GM19395 (cell line): ENCODE results near the gene PSMG3.
"Not testable (repeated sequence)": the region's sequence is repeated elsewhere in the genome, so short reads cannot be mapped to it uniquely, and the experiment has no call there.

Experiments
- ATAC-seq: cut with Tn5 transposase; IDR thresholded peaks from one replicate; pipeline ENCODE4 v1.9.1; 2021; ENCODE audit warnings: mild to moderate bottlenecking, moderate library complexity; ENCODE audit not compliant: unreplicated experiment

PSMG3 gene

DNA sequence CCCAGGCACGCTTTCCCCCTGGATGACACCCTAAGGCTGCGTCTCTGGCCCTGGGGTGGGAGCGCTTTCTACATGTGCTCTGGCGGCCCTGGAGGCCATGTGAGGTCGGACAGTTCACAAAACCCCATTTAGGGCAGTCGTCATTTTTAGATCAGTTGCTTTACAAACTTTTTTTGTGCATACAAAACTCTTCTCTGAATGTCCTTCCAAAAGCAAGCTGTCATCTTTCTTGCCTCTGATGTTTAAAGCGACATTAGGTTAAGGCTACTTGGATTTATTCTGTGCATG lies 33.4 kb downstream of the PSMG3 start:
- ATAC-seq, result no peak

DNA sequence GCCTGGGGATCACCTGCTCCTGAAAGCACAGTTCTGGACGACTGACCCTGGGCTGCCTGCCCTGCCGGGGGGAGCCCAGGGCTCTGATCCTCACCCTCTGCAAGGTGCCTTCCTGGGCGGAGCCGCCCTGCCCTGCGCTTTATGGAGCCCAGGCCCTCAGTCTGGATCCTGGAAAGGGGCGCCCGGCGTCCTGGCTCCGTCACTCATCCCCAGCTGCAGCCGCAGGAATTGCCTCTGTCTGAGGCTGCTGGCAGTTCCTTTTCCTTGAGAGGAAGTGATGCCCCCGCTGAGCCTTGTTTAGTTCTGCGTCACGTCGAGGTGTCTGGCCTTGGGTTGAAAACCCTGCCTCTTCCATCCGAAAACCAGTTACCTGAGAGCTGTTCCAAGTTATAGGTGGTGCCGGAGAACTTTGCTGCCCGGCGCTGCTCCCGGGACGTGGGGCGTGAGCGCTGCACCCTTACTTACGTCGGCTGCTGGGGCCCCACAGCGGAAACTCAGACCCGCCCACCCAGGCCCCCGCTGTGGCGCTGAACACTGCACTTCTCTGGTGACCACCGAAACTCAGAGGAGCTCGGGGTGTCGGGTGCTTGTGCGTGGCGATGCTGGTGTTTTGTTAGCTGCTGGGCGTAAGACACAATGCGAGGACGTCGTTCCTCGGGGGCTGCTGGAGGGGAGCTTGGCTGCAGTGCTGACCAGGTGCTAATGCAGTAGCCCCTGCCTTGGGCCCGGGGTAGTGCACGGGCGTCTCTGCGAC lies 34.0 kb downstream of the PSMG3 start:
- ATAC-seq, result no peak

DNA sequence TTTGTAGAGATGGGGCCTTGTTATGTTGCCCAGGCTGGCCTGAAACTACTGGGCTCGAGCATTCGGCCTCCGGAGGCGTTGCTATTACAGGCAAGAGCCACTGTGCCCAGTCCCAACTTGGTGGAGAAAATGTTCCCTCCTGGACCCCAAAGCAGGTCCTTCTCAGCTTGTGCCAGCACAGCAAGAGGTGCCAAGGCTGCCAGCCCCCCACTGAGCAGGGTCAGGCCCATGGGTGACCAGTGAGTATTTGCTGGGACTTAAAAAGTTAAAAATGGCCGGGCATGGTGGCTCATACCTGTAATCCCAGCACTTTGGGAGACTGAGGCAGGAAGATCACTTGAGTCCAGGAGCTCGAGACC lies 34.8 kb downstream of the PSMG3 start:
- no peak for ATAC-seq

DNA sequence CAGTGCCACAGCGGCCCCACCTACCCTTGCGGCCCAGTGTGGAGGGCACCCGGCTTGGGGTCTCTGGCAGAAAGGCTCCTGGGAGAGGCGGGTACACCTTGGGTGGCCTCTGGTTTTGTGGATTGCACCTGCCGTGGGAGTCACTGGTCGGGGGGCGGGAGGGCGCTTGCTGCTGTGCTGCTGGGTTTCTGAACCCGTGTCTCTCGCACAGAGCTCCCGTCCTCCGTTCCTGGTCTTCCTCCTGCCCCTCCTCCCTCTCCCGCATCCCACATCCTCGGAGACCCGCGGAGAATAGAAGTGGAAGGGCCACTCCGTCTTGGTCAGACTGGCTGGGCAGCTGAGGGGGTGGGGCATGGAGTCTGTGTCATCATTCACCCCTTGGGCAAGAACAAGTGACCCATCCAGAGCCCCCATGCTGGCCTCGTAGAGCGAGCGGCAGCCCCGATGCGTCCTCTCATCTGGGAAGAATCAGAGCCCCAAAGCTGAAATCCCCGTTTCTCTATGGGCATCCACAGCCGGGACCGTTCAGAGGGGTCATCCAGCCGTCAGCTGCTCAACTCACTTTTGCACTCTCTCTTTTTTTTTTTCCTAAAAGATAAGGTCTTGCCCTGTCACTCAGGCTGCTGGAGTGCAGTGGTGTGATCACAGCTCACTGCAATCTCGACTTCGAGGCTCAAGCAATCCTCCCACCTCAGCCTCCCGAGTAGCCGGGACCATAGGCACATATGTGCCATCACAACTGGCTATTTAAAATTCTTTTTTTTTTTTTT lies 35.3 kb downstream of the PSMG3 start:
- no peak for ATAC-seq

DNA sequence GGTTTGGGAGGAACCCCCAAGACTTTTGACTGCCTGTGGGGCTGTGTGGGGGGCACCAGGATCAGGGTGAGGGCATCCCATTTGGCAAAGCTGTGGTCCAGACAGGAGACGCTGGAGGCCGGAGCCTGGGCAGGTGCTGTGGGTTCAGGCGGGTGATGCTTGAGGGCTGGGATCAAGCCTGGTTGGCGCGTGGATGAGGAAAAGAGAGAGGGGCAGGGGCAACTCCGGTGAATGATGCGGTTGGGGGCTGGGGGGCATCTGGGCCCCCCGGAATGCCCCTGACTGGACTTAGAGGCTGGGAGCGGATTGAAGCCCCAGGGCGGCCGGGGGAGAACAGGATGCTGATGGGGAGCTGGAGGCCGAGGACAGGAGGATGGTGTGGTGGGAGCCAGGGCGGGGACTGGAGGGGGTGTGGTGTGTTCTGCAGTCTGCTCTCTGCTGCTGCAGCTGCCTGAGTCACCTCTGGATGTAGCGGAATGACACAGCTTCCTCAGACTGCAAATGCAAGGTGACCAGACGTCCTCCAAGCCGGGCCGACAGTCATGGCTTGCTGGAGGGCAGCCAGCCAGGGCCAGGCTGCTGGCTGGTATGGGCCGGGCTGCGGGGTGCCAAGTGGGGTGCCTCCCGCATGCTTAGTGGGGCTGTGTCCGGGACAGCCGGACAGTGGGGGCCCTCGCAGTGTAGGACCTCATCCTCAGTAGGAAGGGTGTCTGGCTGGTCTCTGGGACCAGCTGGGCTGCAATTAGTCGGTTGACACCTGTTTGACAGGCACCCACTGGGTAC lies 36.1 kb downstream of the PSMG3 start:
- no peak for ATAC-seq

DNA sequence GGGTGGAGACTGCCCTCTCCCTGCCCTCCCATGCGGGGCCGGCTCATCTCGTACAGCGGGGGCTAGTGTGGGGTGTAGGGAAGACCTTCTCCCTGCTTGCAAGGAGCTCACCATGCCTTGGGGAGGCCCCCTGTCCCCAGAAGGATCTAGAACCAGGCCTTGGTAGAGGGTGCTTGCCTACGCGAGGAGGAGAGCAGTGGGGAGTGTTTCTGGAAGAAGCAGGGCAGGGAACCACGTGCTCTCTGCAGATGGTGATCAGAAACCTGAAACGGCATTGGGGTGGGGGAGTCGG lies 36.6 kb downstream of the PSMG3 start:
- no peak for ATAC-seq

DNA sequence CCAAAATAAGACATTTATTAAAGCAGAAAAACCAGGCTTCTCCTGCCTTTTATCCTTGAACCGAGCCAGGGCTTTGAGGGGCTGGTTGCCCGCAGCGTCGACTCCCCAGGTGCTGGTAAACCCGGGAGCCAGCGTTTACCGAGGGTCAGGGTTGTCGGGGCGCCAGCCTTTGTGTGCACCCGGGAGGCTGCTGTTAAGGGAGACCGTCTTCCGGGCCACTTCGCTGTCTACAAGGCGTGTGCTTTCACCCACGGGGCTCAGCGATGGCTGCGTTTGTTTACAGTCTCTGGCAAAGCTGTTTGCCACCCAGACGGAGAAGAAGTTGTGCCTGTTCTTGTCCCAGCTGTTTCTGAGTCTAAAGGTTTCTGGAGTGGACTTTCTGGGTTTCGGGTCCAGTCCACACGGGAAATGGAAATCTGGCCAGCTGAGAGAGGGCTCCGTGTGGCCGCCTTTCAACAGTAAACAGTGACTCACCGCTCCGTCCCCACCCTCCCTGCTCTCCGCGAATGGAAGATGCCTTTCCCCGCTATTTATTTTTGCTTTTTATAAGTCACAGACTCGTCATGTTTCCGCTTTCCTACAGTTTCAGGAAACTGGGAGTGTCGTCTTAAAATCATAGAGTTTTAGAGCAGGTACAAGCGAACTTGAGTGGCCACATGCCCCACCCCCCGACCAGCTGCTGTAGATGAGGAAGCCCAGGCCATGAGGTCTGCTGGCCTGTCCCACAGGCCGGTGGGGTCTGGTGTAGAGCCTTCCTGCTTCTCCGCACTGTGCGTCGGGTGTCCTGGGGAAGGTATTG lies 37.2 kb downstream of the PSMG3 start:
- no peak for ATAC-seq

DNA sequence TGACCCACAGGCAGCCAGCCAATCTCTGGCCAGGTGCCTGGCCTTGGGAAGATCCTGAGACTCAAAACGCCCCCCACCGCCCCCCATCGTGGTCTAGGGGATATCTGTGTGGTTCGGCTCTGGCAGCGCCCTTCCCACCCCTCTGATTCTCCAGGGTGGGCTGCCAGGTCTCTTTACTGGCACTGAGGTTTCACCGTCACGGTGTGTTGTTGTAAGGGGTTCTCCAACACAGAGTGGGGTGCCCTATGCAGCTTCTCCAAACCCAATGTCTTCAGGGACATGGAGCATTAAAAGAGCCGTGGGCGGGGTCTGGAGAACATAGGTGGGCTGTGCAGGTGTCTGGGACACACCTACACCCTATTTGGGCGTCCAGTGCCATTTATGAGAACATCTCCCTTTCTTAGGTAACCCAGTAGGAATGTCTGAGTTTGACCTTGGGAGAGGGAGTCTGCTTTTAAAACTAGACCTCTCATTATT lies 37.8 kb downstream of the PSMG3 start:
- no peak for ATAC-seq

DNA sequence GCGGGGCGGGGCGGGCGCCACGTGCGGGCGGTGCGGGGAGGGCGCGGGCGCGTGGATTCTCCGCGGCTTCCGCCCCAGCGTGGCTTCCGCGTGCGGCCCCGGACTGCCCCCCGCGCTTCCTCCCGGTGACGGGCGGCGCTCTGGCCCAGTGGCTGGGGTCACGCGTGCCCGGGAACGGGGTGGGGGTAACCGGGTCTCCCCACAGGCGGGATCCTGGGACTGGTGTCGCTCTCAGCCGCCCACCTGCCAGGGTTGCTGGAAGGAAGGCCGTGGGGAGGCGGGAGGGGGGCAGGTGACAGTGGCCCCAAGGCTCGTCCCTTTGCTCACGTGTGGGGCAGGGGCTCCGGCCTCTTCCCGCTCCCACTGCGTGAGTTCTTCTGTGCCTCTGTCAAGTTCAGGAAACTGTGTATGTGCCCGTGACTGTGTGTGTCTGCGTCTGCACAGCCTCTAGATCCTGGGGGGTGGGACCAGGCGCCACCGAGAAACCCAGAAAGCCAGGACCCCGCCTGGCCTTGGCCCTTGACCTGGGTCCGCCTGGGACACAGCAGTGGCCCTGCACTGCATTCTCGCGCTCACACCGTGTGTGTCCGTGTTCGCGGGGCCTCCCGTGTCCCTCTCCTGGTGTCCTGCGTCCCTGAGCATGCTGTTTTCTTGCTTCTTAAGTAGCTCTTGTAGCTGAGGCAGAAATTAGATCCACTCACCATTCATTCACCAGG lies 38.4 kb downstream of the PSMG3 start:
- ATAC-seq, result no peak

DNA sequence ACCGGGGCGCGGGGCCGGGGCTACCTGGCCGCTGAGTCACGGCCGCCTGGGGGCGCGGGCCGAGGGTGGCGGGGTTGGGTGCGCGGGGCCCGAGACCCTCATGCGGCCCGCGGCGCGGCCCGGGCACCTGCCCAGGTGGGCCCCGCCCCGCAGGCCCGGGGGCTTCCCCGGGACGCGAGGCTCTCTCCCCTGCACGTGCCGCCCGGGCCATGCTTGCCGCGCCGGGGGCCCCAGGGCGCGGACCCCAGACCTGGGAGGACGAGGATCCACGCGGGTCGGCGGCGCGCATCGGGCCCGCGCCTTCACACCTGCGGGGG lies 38.9 kb downstream of the PSMG3 start:
- ATAC-seq, result no peak

DNA sequence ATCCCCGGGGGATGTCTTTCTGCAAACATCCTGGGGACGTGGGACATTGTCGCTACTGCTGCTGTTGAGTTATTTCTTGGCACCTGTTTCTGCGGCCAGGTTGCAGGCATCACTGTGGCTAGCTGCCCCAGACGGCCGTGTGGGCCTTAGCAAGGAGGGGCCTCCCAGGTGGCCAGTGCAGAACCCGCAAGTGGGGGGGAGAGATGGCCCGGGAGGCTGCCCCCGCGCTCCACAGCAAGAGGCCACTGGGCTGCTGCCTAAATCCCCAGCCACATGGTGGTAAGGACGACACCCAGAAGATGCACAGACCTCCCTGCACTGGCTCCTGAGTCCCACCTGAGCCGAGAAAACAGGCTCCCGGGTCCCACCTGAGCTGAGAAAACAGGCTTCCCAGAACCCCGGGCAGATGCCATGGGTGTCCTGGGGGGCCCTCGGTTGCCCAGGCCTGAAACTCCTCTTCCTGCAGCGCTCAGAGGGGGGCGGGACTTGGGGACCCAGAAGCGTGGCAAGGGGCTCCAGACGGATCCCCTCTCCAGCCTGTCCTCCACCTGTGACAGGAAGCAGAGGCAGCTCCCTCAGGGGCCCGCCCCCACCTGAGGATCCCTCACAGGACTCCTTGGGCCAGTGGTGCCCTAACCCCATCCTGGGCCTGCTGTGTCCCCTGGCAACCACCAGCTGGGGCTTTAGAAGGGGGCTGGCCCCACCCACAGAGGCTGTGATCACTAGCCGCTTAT lies 40.3 kb downstream of the PSMG3 start:
- ATAC-seq, result no peak

DNA sequence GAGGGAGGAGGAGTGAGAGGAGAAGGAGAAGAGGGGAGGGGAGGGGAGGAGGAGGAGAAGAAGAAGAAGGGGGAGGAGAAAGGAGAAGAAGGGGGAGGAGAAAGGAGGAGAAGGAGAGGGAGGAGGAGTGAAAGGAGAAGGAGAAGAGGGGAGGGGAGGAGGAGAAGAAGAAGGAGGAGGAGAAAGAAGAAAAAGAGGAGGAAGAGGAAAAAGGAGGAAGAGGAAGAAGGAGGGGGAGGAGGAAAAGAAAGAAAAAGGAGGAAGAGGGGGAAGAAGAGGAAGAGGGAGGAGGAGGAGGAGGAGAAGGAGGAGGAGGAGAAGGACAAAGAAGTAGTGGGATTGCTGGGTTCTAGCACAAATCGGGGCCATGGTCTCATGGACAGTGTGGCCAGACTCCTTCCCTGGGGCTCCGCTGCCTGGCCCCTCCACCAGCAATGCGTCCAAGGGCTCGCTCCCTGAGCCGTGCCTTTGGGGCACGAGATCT lies 43.5 kb downstream of the PSMG3 start:
- ATAC-seq, result no peak

DNA sequence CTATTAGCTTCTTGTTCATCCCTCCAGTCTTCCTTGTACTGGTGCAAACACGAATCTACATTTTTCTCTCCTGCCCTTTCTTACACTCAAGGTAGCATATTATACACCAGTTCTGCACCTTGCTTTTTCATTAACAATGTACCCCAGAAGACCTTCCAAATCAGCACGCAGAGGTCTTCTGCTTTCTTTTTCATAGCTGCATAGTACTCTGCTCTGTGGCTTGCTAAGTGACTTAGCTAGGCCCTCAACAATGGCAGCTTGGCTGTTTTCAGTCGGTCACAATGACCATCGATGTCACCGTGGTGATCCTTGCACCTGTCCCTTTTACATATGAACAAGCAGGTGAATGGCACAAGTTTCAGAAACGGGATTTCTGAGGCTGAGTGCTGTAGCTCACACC lies 44.4 kb downstream of the PSMG3 start:
- ATAC-seq, result no peak

DNA sequence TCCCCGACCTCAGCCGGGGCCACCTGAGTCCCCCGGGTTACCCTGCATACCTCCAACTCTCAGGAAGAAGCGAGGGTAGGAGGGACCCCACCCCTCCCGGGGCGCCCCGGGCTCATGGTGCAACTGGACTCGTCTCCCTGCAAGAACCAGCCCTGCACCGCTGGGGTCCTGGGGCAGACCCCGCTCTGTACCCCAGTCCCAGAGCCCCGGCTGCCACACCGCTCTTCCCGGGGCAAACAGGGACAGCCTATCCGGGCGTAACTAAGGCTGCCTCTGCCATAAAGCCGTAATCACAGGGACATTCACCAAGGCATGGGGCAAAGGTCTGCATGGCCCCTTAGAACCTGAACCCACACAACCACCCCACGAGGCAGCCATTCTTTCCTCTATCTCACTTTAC lies 46.0 kb downstream of the PSMG3 start:
- no peak for ATAC-seq

DNA sequence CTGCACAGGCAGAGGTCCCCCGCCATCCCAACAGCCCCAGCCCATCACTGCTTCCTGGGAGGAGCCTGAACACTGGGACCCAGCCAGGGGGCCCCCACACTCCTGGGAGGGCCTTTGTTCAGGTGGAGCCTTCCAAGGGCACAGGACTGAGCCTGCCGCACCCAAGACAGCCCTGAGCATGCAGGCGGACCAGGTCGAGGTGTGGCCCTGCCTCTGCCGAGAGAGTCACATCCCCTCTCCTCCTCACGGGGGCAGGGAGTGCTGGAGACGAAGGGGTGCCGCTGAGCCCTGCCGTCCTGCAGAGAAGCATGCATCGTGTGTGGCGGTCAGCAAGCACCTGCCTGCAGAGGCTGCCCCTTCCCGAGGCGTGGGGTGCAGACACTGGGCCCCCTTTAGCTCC lies 46.6 kb downstream of the PSMG3 start:
- ATAC-seq, result no peak

DNA sequence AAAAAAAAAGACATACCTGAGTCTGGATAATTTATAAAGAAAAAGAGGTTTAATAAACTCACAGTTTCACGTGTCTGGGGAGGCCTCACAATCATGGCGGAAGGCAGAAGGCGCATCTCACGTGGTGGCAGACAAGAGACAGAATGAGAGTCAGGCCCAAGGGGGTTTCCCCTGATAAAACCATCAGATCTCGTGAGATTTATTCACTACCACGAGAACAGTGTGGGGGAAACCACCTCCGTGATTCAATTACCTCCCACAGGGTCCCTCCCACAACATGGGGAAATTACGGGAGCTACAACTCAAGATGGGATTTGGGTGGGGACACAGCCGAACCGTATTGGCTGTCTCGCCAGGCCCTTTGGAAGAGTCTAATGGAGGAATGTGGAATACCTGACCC lies 48.4 kb downstream of the PSMG3 start:
- ATAC-seq, result no peak

DNA sequence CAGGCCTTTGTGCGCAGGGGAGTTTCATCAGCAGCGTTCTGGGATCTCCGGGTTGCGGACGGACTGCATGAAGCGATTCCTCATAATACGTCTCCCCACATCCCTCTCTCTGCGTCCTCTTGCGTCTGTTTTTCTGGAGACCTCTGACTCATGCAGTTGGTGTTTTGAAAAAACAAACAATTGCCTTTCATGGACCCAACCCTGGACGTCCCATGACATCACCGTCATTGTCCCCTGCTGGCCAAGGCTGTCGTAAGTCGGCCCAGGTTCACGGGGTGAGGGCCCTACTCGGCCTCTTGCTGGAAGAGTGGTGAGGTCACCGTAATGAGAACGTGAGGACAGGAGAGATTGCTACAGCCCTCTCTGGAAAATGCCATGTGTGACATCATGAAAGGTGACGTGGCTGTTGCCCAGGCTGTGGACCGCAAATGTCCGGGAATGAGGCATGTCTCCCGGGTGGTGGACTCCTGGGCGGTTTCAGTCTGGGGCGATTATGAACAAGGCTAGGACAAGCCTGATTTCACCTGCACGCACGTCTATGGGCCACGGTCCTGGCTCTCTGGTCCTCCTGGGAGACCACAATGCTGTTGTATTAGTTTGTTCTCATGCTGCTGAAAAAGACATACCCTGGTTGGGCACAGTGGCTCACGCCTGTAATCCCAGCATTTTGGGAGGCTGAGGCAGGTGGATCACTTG lies 49.1 kb downstream of the PSMG3 start:
- no peak for ATAC-seq

DNA sequence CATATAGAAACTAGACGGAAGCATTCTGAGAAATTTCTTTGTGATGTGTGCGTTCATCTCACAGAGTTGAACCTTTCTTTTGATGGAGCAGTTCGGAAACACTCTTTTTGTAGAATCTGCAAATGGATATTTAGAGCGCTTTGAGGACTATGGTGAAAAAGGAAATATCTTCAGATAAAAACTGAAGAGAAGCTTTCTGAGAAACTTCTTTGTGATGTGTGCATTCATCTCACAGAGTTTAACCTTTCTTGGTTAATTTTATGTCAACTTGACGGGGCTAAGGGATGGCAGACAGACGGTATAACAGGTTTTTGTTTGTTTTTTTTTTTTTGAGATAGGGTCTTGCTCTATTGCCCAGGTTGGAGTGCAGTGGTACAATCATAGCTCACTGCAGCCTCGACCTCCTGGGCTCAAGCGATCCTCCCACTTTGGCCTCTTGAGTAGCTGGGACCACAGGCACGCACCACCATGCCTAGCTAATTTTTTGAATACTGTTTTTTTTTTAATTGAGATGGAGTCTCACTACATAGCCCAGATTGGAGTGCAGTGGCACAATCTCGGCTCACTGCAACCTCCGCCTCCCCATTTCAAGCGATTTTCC lies 50.4 kb downstream of the PSMG3 start:
- not testable (repeated sequence) for ATAC-seq
